ENCODE measurements around the gene GAB1.

DNA sequence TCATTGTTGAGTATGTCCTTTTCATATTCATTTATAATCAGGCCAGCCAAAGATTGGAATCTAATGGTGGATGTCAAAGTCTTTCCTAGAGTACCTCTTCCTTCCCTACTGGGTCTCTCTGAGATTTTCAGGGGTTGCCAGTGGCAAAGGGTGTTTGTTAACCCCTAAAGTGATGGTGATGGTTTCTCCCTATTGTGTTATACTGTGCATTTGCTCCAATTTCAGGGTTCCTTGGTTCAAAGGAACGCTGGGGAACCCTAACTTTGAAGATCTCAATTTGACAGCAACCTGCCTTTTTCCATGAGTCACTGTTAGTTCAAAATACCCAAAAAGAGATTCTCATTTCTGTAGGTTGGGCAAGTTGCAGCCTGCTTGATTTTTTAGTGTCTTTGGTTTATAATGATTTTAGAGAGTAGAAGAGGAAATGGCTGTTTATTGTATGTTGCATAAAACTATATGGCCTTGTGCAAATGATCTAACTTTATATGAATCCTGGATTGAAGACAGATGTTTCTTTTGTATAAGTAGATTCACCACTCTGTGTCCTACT is 23.0 kb downstream of the GAB1 start:
- TF ChIP-seq EP300 (IDR thresholded peaks at IDR 0.05; ENCODE audit: borderline replicate concordance in 1 of 2, low read depth in 2 of 2, low read length in 2 of 2) (no peak), POLR2A (IDR thresholded peaks at IDR 0.05; ENCODE audit: control extremely low read depth in 1 of 2, low read depth in 2 of 2, low read length in 2 of 2) (no peak), TAF1 (IDR thresholded peaks at IDR 0.05; ENCODE audit: low read depth, low read length) (no peak), GABPA (IDR thresholded peaks at IDR 0.05; ENCODE audit: borderline replicate concordance, insufficient read depth, low read length) (no peak), EZH2 (IDR thresholded peaks at IDR 0.05; ENCODE audit: low read depth, low read length, severe bottlenecking) (no peak), SUZ12 (IDR thresholded peaks at IDR 0.05; ENCODE audit: low read length) (no peak), RFX5 (IDR thresholded peaks at IDR 0.05; ENCODE audit: borderline replicate concordance, low read depth, low read length) (no peak), JUND (IDR thresholded peaks at IDR 0.05; ENCODE audit: low read length) (no peak), YY1 (IDR thresholded peaks at IDR 0.05; ENCODE audit: low read depth, low read length) (no peak), FOSL1 (IDR thresholded peaks at IDR 0.05; ENCODE audit: insufficient read depth, low read depth, low read length) (no peak), POLR2AphosphoS5 (IDR thresholded peaks at IDR 0.05; ENCODE audit: low read depth, low read length) (no peak)
- TF ChIP-seq, protein P1, sequence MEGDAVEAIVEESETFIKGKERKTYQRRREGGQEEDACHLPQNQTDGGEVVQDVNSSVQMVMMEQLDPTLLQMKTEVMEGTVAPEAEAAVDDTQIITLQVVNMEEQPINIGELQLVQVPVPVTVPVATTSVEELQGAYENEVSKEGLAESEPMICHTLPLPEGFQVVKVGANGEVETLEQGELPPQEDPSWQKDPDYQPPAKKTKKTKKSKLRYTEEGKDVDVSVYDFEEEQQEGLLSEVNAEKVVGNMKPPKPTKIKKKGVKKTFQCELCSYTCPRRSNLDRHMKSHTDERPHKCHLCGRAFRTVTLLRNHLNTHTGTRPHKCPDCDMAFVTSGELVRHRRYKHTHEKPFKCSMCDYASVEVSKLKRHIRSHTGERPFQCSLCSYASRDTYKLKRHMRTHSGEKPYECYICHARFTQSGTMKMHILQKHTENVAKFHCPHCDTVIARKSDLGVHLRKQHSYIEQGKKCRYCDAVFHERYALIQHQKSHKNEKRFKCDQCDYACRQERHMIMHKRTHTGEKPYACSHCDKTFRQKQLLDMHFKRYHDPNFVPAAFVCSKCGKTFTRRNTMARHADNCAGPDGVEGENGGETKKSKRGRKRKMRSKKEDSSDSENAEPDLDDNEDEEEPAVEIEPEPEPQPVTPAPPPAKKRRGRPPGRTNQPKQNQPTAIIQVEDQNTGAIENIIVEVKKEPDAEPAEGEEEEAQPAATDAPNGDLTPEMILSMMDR (IDR thresholded peaks at IDR 0.05; ENCODE audit: control extremely low read depth in 1 of 3, insufficient read depth in 1 of 3, low read depth in 1 of 3, low read length in 3 of 3): no peak
